ENCODE results near the gene PMS2. TPM values are rescaled to one million over a fixed set of nuclear protein-coding genes. Genes with fewer than 3 reads are reported as not detected.
A peak's percentile ranks its signal among the peaks of the same experiment; 100 is the strongest.
"Not testable (repeated sequence)": the region's sequence is repeated elsewhere in the genome, so short reads cannot be mapped to it uniquely, and the experiment has no call there.

The PMS2 gene
- total RNA-seq, 3 donors from 2014 or later = 13.0 to 16.5 (median 14.4) TPM

DNA sequence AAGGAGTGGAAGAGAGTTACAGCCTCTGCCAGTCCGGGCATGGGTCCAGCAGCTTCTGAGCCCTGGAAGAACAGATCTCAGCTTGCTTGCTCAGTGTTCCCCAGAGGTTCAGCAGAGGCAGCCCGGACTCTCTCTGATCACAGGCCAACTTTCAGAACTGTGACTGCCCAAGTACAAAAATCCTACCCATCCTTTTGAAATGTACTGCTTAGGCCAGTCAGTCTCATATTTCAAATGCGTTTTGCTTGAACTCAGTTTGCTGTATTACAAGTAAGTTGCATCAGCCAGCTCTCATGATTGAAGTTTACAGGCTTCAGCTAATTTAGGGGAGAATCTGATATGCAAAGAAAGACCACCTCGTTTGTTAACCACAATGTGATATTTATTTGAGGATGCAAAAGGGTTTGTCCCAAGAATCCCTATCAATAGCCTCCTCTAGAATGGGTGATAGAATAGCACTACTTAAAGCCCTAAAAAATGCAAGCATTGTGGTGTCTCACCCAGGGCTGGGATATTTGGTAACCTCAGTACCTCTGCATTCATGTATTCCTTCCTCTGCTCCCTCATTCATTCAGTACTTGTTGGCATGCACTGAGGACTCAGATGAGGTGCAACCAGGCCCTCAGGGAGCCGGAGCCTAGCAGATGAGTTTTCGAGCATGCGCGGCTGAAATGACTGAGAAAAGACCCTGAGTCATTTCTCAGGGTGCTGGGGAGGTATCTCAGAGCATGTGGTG lies 7.2 kb upstream of the PMS2 start:
- no peaks in the 10 kb centered on the region for H3K36me3 ChIP-seq
- DNase-seq (ENCODE audit: low spot score in 2 of 2) = peak in 1 of 2 donors; percentile 60

GRCh38 chr7:6012355-6013104 lies 3.7 kb upstream of the PMS2 start:
- H3K9me3 ChIP-seq = no peaks in the 10 kb centered on the region
- no peak overlapping the region for H3K4me3 ChIP-seq
- H3K4me1 ChIP-seq = no peaks in the 10 kb centered on the region
- no peak for DNase-seq (ENCODE audit: low spot score in 2 of 2)
- no peak for TF ChIP-seq POLR2A (IDR thresholded peaks at IDR 0.05)
- TF ChIP-seq, protein P1, sequence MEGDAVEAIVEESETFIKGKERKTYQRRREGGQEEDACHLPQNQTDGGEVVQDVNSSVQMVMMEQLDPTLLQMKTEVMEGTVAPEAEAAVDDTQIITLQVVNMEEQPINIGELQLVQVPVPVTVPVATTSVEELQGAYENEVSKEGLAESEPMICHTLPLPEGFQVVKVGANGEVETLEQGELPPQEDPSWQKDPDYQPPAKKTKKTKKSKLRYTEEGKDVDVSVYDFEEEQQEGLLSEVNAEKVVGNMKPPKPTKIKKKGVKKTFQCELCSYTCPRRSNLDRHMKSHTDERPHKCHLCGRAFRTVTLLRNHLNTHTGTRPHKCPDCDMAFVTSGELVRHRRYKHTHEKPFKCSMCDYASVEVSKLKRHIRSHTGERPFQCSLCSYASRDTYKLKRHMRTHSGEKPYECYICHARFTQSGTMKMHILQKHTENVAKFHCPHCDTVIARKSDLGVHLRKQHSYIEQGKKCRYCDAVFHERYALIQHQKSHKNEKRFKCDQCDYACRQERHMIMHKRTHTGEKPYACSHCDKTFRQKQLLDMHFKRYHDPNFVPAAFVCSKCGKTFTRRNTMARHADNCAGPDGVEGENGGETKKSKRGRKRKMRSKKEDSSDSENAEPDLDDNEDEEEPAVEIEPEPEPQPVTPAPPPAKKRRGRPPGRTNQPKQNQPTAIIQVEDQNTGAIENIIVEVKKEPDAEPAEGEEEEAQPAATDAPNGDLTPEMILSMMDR (IDR thresholded peaks at IDR 0.05) = no peak
- TF ChIP-seq POLR2AphosphoS5 (IDR thresholded peaks at IDR 0.05) = no peak
- no peak overlapping the region for H3K27ac ChIP-seq
- H3K27me3 ChIP-seq = no peaks in the 10 kb centered on the region
- intact Hi-C loops (cut with DNase I; ENCODE audit: low total_unique reads) = no loop called here
- H3K36me3 ChIP-seq = no peaks in the 10 kb centered on the region

More for the DNA sequence above, 7.2 kb upstream of the PMS2 start:
- Histone ChIP-seq H3K27me3 (no peaks in the 10 kb centered on the region), H3K9me3 (no peaks in the 10 kb centered on the region), H3K4me1 (no peaks in the 10 kb centered on the region), H3K27ac (peak overlapping the region; percentile 17 to 40), H3K4me3 (no peak overlapping the region)
- TF ChIP-seq POLR2A (IDR thresholded peaks at IDR 0.05) (no peak), POLR2AphosphoS5 (IDR thresholded peaks at IDR 0.05) (no peak)
- TF ChIP-seq, protein P1 (IDR thresholded peaks at IDR 0.05) = no peak
- intact Hi-C loops (cut with DNase I; ENCODE audit: low total_unique reads) = no loop called here

DNA sequence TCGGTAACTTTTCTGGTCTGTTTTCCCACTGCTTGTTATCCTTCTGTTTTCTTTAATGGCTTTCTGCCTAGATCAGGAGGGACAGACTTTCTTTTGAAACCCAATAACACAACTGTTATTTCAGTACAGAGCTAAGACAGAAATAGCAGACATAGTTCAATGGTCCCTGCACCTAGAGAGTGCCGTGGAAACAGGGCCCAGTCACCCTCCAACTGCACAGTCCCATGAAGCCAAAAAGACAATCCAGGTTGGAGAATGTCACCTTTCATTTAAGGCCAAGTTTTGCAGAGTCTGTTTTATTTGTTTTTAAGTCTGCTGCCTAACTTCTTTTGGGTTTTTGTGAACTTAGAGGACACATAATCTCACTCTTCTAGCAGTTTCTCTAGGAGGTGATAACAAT lies 2.7 kb upstream of the PMS2 start:
- DNase-seq (ENCODE audit: low spot score in 2 of 2) = no peak
- Histone ChIP-seq H3K27ac (no peak overlapping the region), H3K36me3 (no peaks in the 10 kb centered on the region), H3K4me1 (no peaks in the 10 kb centered on the region), H3K4me3 (no peak overlapping the region), H3K27me3 (no peaks in the 10 kb centered on the region), H3K9me3 (no peaks in the 10 kb centered on the region)
- TF ChIP-seq POLR2AphosphoS5 (IDR thresholded peaks at IDR 0.05) (no peak), POLR2A (IDR thresholded peaks at IDR 0.05) (no peak)
- TF ChIP-seq, protein P1 (IDR thresholded peaks at IDR 0.05) = no peak
- intact Hi-C loops (cut with DNase I; ENCODE audit: low total_unique reads) = no loop called here

DNA sequence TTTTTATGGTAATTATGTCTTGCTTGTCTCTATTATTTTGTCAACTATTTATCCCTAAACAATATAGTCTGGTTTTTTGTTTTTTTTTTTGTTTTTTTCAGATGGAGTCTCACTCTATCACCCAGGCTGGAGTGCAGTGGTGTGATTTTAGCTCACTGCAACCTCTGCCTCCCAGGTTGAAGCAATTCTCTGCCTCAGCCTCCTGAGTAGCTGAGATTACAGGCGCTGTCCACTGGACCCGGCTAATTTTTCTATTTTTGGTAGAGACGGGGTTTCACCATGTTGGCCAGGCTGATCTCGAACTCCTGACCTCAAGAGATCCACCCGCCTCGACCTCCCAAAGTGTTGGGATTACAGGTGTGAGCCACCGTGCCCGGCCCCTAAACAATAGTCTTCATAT lies 1.5 kb upstream of the PMS2 start:
- H3K36me3 ChIP-seq; H3K4me1 ChIP-seq; intact Hi-C loops (cut with DNase I; ENCODE audit: low total_unique reads); DNase-seq (ENCODE audit: low spot score in 2 of 2); H3K27ac ChIP-seq; H3K27me3 ChIP-seq; H3K9me3 ChIP-seq; H3K4me3 ChIP-seq: not testable (repeated sequence)

DNA sequence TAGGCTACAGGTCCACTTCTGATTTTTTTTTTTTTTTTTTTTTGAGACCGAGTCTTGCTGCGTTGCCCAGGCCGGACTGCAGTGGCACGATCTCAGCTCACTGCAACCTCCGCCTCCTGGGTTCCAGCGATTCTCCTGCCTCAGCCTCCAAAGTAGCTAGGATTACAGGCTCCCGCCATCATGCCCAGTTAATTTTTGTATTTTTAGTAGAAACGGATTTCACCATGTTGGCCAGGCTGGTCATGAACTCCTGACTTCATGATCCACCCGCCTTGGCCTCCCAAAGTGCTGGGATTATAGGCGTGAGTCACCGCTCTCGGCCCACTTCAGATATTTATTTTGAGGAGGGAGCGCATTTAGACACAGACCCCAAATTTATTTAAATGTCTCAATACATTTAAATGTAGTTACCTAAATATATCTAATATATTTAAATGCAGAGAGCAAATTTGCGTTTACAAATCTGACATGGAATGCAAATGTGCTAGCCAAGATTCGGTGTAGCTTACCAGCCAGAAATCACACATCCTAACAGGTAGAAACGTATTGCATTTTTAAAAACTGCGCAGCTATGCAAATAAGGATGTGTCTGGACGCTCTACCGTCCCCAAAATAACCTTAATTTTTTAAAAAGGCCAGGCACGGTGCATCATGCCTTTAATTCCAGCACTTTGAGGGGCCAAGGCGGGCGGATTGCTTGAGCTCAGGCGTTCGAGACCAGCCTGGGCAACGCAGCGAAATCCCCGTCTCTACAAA lies 836 bp downstream of the PMS2 start:
- H3K9me3 ChIP-seq; DNase-seq (ENCODE audit: low spot score in 2 of 2); intact Hi-C loops (cut with DNase I; ENCODE audit: low total_unique reads); H3K36me3 ChIP-seq; H3K4me1 ChIP-seq; H3K27me3 ChIP-seq: not testable (repeated sequence)
- Histone ChIP-seq H3K27ac (peak overlapping the region in 1 of 2 donors; percentile 85), H3K4me3 (peak overlapping the region; percentile 63 to 95 (median 65))

DNA sequence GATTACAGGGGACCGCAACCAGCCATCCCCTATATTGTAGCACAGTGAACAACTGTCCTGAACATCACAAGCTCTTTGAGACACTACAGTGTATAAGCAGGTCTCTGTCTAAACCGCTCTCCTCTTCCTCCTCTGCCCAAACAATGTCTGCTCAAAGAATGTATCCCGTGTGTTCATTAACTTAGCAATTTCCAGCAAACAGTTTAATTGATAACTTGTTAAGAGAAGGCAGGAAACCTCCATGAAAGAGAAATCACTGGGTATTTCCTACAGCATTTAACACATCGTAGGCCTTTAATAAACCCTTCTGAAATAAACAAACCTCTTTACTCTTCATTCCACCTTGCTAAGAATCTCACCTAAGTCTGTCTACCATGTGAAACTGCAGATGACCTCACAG lies 1.5 kb downstream of the PMS2 start:
- no peak for DNase-seq (ENCODE audit: low spot score in 2 of 2)
- H3K27ac ChIP-seq = no peak overlapping the region
- no peaks in the 10 kb centered on the region for H3K36me3 ChIP-seq
- no peaks in the 10 kb centered on the region for H3K27me3 ChIP-seq
- H3K4me1 ChIP-seq = no peaks in the 10 kb centered on the region
- TF ChIP-seq, protein P1 (IDR thresholded peaks at IDR 0.05) = no peak
- TF ChIP-seq POLR2A (IDR thresholded peaks at IDR 0.05) (no peak), POLR2AphosphoS5 (IDR thresholded peaks at IDR 0.05) (no peak)
- intact Hi-C loops (cut with DNase I; ENCODE audit: low total_unique reads) = no loop called here
- no peaks in the 10 kb centered on the region for H3K9me3 ChIP-seq
- no peak overlapping the region for H3K4me3 ChIP-seq

Data from breast epithelium (tissue), 4 donors.